ENCODE measurements around the gene HDAC7. TPM values are rescaled to one million over a fixed set of nuclear protein-coding genes. Genes with fewer than 3 reads are reported as not detected.

The HDAC7 gene
- total and polyA plus RNA-seq, 2 experiments from 2014 or later = 41.3 to 60.1 TPM

GRCh38 chr12:47823422-47824086 is 3.9 kb upstream of the HDAC7 start:
- peaks cover 18% of the 10 kb centered on the region for H3K27me3 Mint-ChIP-seq (ENCODE audit: insufficient read depth, low read depth, poor library complexity)
- H3K36me3 Mint-ChIP-seq (ENCODE audit: low read depth) = no peaks in the 10 kb centered on the region; the same call in 2 of the 3 replicates
- Histone ChIP-seq H2AFZ (no peak overlapping the region), H3K4me1 (ENCODE audit: insufficient read depth) (peaks cover 42% of the 10 kb centered on the region), H3K27ac (ENCODE audit: low read depth) (no peak overlapping the region), H3K27me3 (ENCODE audit: insufficient read depth) (no peaks in the 10 kb centered on the region), H3K4me2 (no peak overlapping the region), H3K4me3 (no peak overlapping the region), H3K36me3 (ENCODE audit: insufficient read depth) (no peaks in the 10 kb centered on the region), H3F3A (replicated peaks; ENCODE audit: low read depth) (no peaks in the 10 kb centered on the region; the same call in 1 of the 2 replicates), H3K79me2 (replicated peaks; ENCODE audit: insufficient read depth) (peaks cover 12% of the 10 kb centered on the region), H3K9me2 (ENCODE audit: insufficient read depth) (0 out of 2 replicates have a peak, but pooled peaks cover 3% of the 10 kb centered on the region), H4K20me1 (replicated peaks; ENCODE audit: insufficient read depth) (no peaks in the 10 kb centered on the region)
- no peak overlapping the region for H3K4me3 Mint-ChIP-seq
- no peak for TF ChIP-seq ZNF331 (CRISPR knock-in tag; IDR thresholded peaks at IDR 0.05; ENCODE audit: low read depth)
- TF ChIP-seq NANOG (IDR thresholded peaks at IDR 0.05; ENCODE audit: borderline replicate concordance) = no peak
- no peak for TF ChIP-seq POLR2AphosphoS5 (IDR thresholded peaks at IDR 0.05; ENCODE audit: low read depth)
- no peak for TF ChIP-seq ZNF462 (CRISPR knock-in tag; IDR thresholded peaks at IDR 0.05)
- TF ChIP-seq EZH2phosphoT487 (IDR thresholded peaks at IDR 0.05; ENCODE audit: unreplicated experiment) = no peak
- no peak for TF ChIP-seq CTCF (conservative IDR thresholded peaks at IDR 0.05; ENCODE audit: low read depth in 2 of 2)
- no peak for TF ChIP-seq CREB1 (CRISPR knock-in tag; IDR thresholded peaks at IDR 0.05; ENCODE audit: low read depth)
- no peak for TF ChIP-seq STAT1 (IDR thresholded peaks at IDR 0.05; ENCODE audit: unreplicated experiment)
- no peak for TF ChIP-seq ZNF114 (CRISPR knock-in tag; IDR thresholded peaks at IDR 0.05)
- no peak for TF ChIP-seq JUNB (IDR thresholded peaks at IDR 0.05; ENCODE audit: unreplicated experiment)
- TF ChIP-seq, protein P1, sequence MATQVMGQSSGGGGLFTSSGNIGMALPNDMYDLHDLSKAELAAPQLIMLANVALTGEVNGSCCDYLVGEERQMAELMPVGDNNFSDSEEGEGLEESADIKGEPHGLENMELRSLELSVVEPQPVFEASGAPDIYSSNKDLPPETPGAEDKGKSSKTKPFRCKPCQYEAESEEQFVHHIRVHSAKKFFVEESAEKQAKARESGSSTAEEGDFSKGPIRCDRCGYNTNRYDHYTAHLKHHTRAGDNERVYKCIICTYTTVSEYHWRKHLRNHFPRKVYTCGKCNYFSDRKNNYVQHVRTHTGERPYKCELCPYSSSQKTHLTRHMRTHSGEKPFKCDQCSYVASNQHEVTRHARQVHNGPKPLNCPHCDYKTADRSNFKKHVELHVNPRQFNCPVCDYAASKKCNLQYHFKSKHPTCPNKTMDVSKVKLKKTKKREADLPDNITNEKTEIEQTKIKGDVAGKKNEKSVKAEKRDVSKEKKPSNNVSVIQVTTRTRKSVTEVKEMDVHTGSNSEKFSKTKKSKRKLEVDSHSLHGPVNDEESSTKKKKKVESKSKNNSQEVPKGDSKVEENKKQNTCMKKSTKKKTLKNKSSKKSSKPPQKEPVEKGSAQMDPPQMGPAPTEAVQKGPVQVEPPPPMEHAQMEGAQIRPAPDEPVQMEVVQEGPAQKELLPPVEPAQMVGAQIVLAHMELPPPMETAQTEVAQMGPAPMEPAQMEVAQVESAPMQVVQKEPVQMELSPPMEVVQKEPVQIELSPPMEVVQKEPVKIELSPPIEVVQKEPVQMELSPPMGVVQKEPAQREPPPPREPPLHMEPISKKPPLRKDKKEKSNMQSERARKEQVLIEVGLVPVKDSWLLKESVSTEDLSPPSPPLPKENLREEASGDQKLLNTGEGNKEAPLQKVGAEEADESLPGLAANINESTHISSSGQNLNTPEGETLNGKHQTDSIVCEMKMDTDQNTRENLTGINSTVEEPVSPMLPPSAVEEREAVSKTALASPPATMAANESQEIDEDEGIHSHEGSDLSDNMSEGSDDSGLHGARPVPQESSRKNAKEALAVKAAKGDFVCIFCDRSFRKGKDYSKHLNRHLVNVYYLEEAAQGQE (IDR thresholded peaks at IDR 0.05; ENCODE audit: unreplicated experiment) = no peak
- TF ChIP-seq EZH2 (IDR thresholded peaks at IDR 0.05; ENCODE audit: low read depth, unreplicated experiment) = no peak
- no peak for TF ChIP-seq ETS1 (IDR thresholded peaks at IDR 0.05)
- ATAC-seq (no peak), DNase-seq (ENCODE audit: low spot score) (no peak)
- no peak overlapping the region for H3K27ac Mint-ChIP-seq
- H3K9me3 Mint-ChIP-seq = no peaks in the 10 kb centered on the region
- H3K4me1 Mint-ChIP-seq = peaks cover 50% of the 10 kb centered on the region

All from GM23338 (cell line).